ENCODE measurements around the gene ING5. TPM values are rescaled to one million over a fixed set of nuclear protein-coding genes. Genes with fewer than 3 reads are reported as not detected.
"Not testable (repeated sequence)": the region's sequence is repeated elsewhere in the genome, so short reads cannot be mapped to it uniquely, and the experiment has no call there.

The ING5 gene
- total RNA-seq, 2 experiments from 2014 or later, result 37.7 to 41.3 TPM

- TF ChIP-seq CTCF (IDR thresholded peaks at IDR 0.05), result no peak
- ATAC-seq (no peak), DNase-seq (no peak)
- Mint-ChIP-seq H3K27ac (no peak overlapping the region), H3K36me3 (ENCODE audit: low read depth) (peaks cover 33% of the 10 kb centered on the region), H3K9me3 (no peaks in the 10 kb centered on the region), H3K27me3 (no peaks in the 10 kb centered on the region), H3K4me3 (no peak overlapping the region), H3K4me1 (ENCODE audit: low read depth) (peaks cover 36% of the 10 kb centered on the region)
- intact Hi-C loops (cut with micrococcal nuclease), result no loop called here
- CTCF ChIA-PET, result no interaction called here
- POLR2A ChIA-PET, result no interaction called here
Observed at GRCh38 chr2:241742320-241742939, 40.6 kb downstream of the ING5 start.

GRCh38 chr2:241743008-241743407 lies 41.2 kb downstream of the ING5 start:
- ATAC-seq; intact Hi-C loops (cut with micrococcal nuclease); CTCF ChIA-PET; H3K9me3 Mint-ChIP-seq; H3K27me3 Mint-ChIP-seq; DNase-seq; H3K27ac Mint-ChIP-seq; POLR2A ChIA-PET; H3K4me3 Mint-ChIP-seq: not testable (repeated sequence)
- Mint-ChIP-seq H3K4me1 (ENCODE audit: low read depth) (peaks cover 31% of the 10 kb centered on the region), H3K36me3 (ENCODE audit: low read depth) (peaks cover 30% of the 10 kb centered on the region)

- no peak overlapping the region for H3K27ac Mint-ChIP-seq
- CTCF ChIA-PET, result interaction anchor here (0.6 to 1.3 kb wide), 2 partner anchors 10 to 135 kb away, joined by 3 read pairs; no protein-coding TSS in a partner anchor
Observed at GRCh38 chr2:241743620-241744019, 41.8 kb downstream of the ING5 start.

GRCh38 chr2:241744028-241744754 lies 42.4 kb downstream of the ING5 start:
- Mint-ChIP-seq H3K4me3 (no peak overlapping the region), H3K36me3 (ENCODE audit: low read depth) (peaks cover 26% of the 10 kb centered on the region), H3K4me1 (ENCODE audit: low read depth) (peaks cover 23% of the 10 kb centered on the region), H3K27me3 (no peaks in the 10 kb centered on the region), H3K9me3 (no peaks in the 10 kb centered on the region), H3K27ac (no peak overlapping the region)
- intact Hi-C loops (cut with micrococcal nuclease), result no loop called here
- CTCF ChIA-PET, result interaction anchor here (0.6 to 1.3 kb wide), 2 partner anchors 10 to 134 kb away, joined by 3 read pairs; no protein-coding TSS in a partner anchor
- TF ChIP-seq CTCF (IDR thresholded peaks at IDR 0.05), result no peak
- POLR2A ChIA-PET, result no interaction called here
- ATAC-seq (no peak), DNase-seq (no peak)

More at GRCh38 chr2:241743620-241744019, 41.8 kb downstream of the ING5 start:
- Mint-ChIP-seq H3K27me3 (no peaks in the 10 kb centered on the region), H3K4me1 (ENCODE audit: low read depth) (peaks cover 28% of the 10 kb centered on the region), H3K9me3 (no peaks in the 10 kb centered on the region), H3K4me3 (no peak overlapping the region), H3K36me3 (ENCODE audit: low read depth) (peaks cover 28% of the 10 kb centered on the region)
- intact Hi-C loops (cut with micrococcal nuclease), result no loop called here
- no peak for DNase-seq
- POLR2A ChIA-PET, result no interaction called here
- TF ChIP-seq CTCF (IDR thresholded peaks at IDR 0.05), result no peak
- ATAC-seq, result no peak

- ATAC-seq (no peak), DNase-seq (no peak)
- ChIA-PET POLR2A (no interaction called here), CTCF (no interaction called here)
- no peaks in the 10 kb centered on the region for H3K9me3 Mint-ChIP-seq
- no peak overlapping the region for H3K27ac Mint-ChIP-seq
- H3K27me3 Mint-ChIP-seq, result no peaks in the 10 kb centered on the region
- TF ChIP-seq CTCF (IDR thresholded peaks at IDR 0.05), result no peak
- peaks cover 25% of the 10 kb centered on the region for H3K36me3 Mint-ChIP-seq (ENCODE audit: low read depth)
- peaks cover 12% of the 10 kb centered on the region for H3K4me1 Mint-ChIP-seq (ENCODE audit: low read depth)
- intact Hi-C loops (cut with micrococcal nuclease), result no loop called here
- H3K4me3 Mint-ChIP-seq, result no peak overlapping the region
Observed at GRCh38 chr2:241745276-241745675, 43.4 kb downstream of the ING5 start.

All from activated CD8-positive, alpha-beta T cell treated with anti-CD3 and anti-CD28 coated beads for 36 hours (primary cell).